H9 (cell line): Measurements from ENCODE around the gene SPIRE2. TPM values are rescaled to one million over a fixed set of nuclear protein-coding genes. Genes with fewer than 3 reads are reported as not detected.
A peak's percentile ranks its signal among the peaks of the same experiment; 100 is the strongest.

ENCODE experiments used
- DNase-seq: peaks from one replicate; pipeline ENCODE4 v3.0.0-alpha.2; 2017
- H2AFZ ChIP-seq: one replicate; pipeline ENCODE4 v1.6.1; 2013; ENCODE audit warnings: mild to moderate bottlenecking, low read length, control low read depth, moderate library complexity
- H2AK5ac ChIP-seq: 2 replicates; pipeline ENCODE4 v1.6.1; 2013; ENCODE audit warnings: low read length, control low read depth, mixed read lengths; ENCODE audit not compliant: insufficient read length
- H2BK120ac ChIP-seq: one replicate; pipeline ENCODE4 v1.6.1; 2013; ENCODE audit warnings: low read depth, mild to moderate bottlenecking, low read length, control low read depth, inconsistent platforms; ENCODE audit not compliant: poor library complexity, severe bottlenecking
- H2BK12ac ChIP-seq: 2 replicates; pipeline ENCODE4 v1.6.1; 2013; ENCODE audit warnings: low read length, control low read depth, mixed read lengths, low read depth; ENCODE audit not compliant: insufficient read length
- H2BK15ac ChIP-seq: 2 replicates; pipeline ENCODE4 v1.6.1; 2013; ENCODE audit warnings: low read depth, low read length, control low read depth
- H2BK20ac ChIP-seq: one replicate; pipeline ENCODE4 v1.6.1; 2013; ENCODE audit warnings: low read depth, mild to moderate bottlenecking, low read length, control low read depth, inconsistent platforms; ENCODE audit not compliant: poor library complexity, severe bottlenecking
- H2BK5ac ChIP-seq: 2 replicates; pipeline ENCODE4 v1.6.1; 2013; ENCODE audit warnings: low read length, control low read depth, mixed read lengths; ENCODE audit not compliant: insufficient read length
- H3K14ac ChIP-seq: 2 replicates; pipeline ENCODE4 v1.6.1; 2013; ENCODE audit warnings: low read length, control low read depth; ENCODE audit not compliant: insufficient read depth
- H3K18ac ChIP-seq: 2 replicates; pipeline ENCODE4 v1.6.1; 2013; ENCODE audit warnings: low read depth, mild to moderate bottlenecking, mixed read lengths, low read length, control low read depth; ENCODE audit not compliant: insufficient read length
- H3K23ac ChIP-seq: 2 replicates; pipeline ENCODE4 v1.6.1; 2013; ENCODE audit warnings: low read length, control low read depth, mixed read lengths, low read depth; ENCODE audit not compliant: insufficient read length
- H3K23me2 ChIP-seq: 2 replicates; pipeline ENCODE4 v1.6.1; 2013; ENCODE audit warnings: low read depth, mild to moderate bottlenecking, mixed read lengths, low read length, control low read depth; ENCODE audit not compliant: insufficient read length, poor library complexity, severe bottlenecking
- H3K27ac ChIP-seq: 2 replicates; pipeline ENCODE4 v1.5.1; 2013; ENCODE audit warnings: low read length, control low read depth, mixed read lengths, low read depth; ENCODE audit not compliant: insufficient read length
- H3K27me3 ChIP-seq: 2 replicates; pipeline ENCODE4 v1.6.1; 2013; ENCODE audit warnings: low read length, control low read depth, inconsistent platforms; ENCODE audit not compliant: insufficient read depth
- H3K4ac ChIP-seq: 2 replicates; pipeline ENCODE4 v1.6.1; 2013; ENCODE audit warnings: low read depth, mild to moderate bottlenecking, control low read depth, inconsistent platforms, low read length, moderate library complexity
- H3K4me1 ChIP-seq: 2 replicates; pipeline ENCODE4 v1.6.1; 2013; ENCODE audit warnings: low read length, control low read depth, inconsistent platforms; ENCODE audit not compliant: insufficient read depth
- H3K4me2 ChIP-seq: 2 replicates; pipeline ENCODE4 v1.6.1; 2013; ENCODE audit warnings: low read length, control low read depth, mixed read lengths; ENCODE audit not compliant: insufficient read length, insufficient read depth
- H3K56ac ChIP-seq: 2 replicates; pipeline ENCODE4 v1.6.1; 2013; ENCODE audit warnings: low read depth, mild to moderate bottlenecking, mixed read lengths, low read length, control low read depth; ENCODE audit not compliant: insufficient read length
- H3K79me1 ChIP-seq: 2 replicates; pipeline ENCODE4 v1.6.1; 2013; ENCODE audit warnings: low read depth, mild to moderate bottlenecking, moderate library complexity, low read length, control low read depth, inconsistent platforms; ENCODE audit not compliant: insufficient read depth, poor library complexity, severe bottlenecking
- H3K79me2 ChIP-seq: 2 replicates; pipeline ENCODE4 v1.6.1; 2013; ENCODE audit warnings: low read length, control low read depth, inconsistent platforms; ENCODE audit not compliant: insufficient read depth
- H3K9ac ChIP-seq: 2 replicates; pipeline ENCODE4 v1.6.1; 2013; ENCODE audit warnings: low read length, control low read depth, mixed read lengths; ENCODE audit not compliant: insufficient read length; ENCODE audit errors: extremely low read depth
- H3K9me3 ChIP-seq: one replicate; pipeline ENCODE4 v1.6.1; 2013; ENCODE audit warnings: low read depth, low read length, inconsistent platforms; ENCODE audit not compliant: control insufficient read depth
- H3T11ph ChIP-seq: one replicate; pipeline ENCODE4 v1.6.1; 2013; ENCODE audit warnings: mild to moderate bottlenecking, low read length, control low read depth, inconsistent platforms
- H4K20me1 ChIP-seq: one replicate; pipeline ENCODE4 v1.6.1; 2013; ENCODE audit not compliant: control insufficient read depth, insufficient read length, insufficient read depth
- H4K5ac ChIP-seq: 2 replicates; pipeline ENCODE4 v1.6.1; 2013; ENCODE audit warnings: low read depth, mild to moderate bottlenecking, mixed read lengths, low read length, control low read depth; ENCODE audit not compliant: insufficient read length
- H4K8ac ChIP-seq: replicated peaks from 2 replicates; pipeline ENCODE4 v1.6.1; 2013; ENCODE audit warnings: low read length, control low read depth, mixed read lengths, low read depth; ENCODE audit not compliant: insufficient read length
- H4K91ac ChIP-seq: 2 replicates; pipeline ENCODE4 v1.6.1; 2013; ENCODE audit warnings: low read depth, mild to moderate bottlenecking, moderate library complexity, mixed read lengths, low read length, control low read depth; ENCODE audit not compliant: insufficient read length
- H3K27ac Mint-ChIP-seq, 3 experiments: 2 replicates in 2 of 3; 3 replicates in 1 of 3; pipeline ENCODE4 v1.8.0; 2020 to 2021; ENCODE audit warnings: mixed read lengths in 3 of 3, mild to moderate bottlenecking in 1 of 3, moderate library complexity in 1 of 3
- H3K27me3 Mint-ChIP-seq: 2 replicates; pipeline ENCODE4 v1.8.0; 2021; ENCODE audit warnings: low read depth, mild to moderate bottlenecking, moderate library complexity, mixed read lengths
- H3K36me3 Mint-ChIP-seq, 3 experiments: 2 replicates in 2 of 3; 3 replicates in 1 of 3; pipeline ENCODE4 v1.8.0; 2020 to 2021; ENCODE audit warnings: low read depth in 3 of 3, mixed read lengths in 3 of 3; ENCODE audit not compliant: insufficient read depth in 1 of 3
- H3K4me1 Mint-ChIP-seq, 2 experiments: 2 replicates each; pipeline ENCODE4 v1.8.0; 2020; ENCODE audit warnings: mixed read lengths in 2 of 2
- H3K4me3 Mint-ChIP-seq, 2 experiments: 2 replicates in 1 of 2; 3 replicates in 1 of 2; pipeline ENCODE4 v1.8.0; 2020 to 2021; ENCODE audit warnings: mild to moderate bottlenecking in 2 of 2, mixed read lengths in 2 of 2, moderate library complexity in 1 of 2
- H3K9me3 Mint-ChIP-seq, 2 experiments: 2 replicates in 1 of 2; 3 replicates in 1 of 2; pipeline ENCODE4 v1.8.0; 2020; ENCODE audit warnings: mild to moderate bottlenecking in 2 of 2, mixed read lengths in 2 of 2, moderate library complexity in 1 of 2
- CTCF ChIP-seq: fragments of 200-600 bp; sonication (generic); conservative IDR thresholded peaks from 3 replicates; pipeline ENCODE4 v1.8.0; 2021; ENCODE audit warnings: antibody characterized with exemption, mild to moderate bottlenecking
- WGBS: extraction: QIAGEN DNeasy Blood & Tissue Kit; methylation state at CpG from one replicate; pipeline ENCODE4 v1.1.7; 2013; ENCODE audit warnings: missing lambda C conversion rate, low lambda C conversion rate, mixed read lengths; ENCODE audit not compliant: insufficient read length; ENCODE audit errors: extremely low coverage; 5-methylcytosine and 5-hydroxymethylcytosine counted together
- total RNA-seq: library from RNA; stranded (reverse); gene quantifications from 2 replicates; pipeline ENCODE4 v1.2.1, GENCODE V29; 2021

Gene SPIRE2
- total RNA-seq, 1 experiment from 2014 or later: 6.9 TPM

DNA sequence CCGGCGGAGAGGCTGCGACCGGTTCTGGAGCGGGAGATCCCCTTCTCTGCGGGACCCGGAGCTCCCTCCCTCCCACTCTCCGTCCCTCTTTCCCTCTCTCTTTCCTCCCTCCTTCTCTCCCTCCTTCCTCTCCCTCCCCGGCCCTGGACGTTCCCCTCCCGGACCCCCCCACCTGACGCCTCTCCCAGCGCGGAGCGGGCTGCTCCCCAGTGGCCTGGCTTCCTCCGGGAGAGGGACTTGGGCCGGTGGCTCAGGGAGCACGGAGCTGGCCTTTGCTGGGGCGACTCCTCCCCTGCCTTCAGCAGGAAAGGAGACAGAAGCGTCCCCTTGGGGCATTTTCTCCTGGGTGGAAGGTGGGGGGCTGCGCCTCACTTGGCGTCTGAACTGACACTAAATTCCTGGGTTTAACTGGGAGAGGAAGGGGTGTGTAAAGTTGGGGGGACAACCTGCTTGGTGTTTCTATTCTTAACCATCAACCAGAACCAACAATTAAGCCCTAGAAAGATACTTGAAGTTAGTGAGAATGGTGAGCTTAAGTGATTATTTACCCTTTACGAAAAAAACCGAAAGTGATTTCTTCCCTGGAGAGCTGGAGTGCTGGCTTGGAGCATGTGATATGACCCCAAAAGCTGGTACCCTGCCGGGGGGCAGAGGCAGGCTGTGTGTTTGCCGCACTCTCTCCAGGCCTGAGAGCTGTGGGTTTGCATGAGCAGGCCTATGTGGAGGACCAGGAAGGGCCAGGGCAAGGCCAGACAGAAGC, 775 bp downstream of the SPIRE2 start:
- Mint-ChIP-seq H3K27ac (0 out of 7 replicates have a peak overlapping the region, but pooled peaks of 1 of the 3 experiments have one; percentile 14), H3K4me1 (peaks cover 6 to 7% of the 10 kb centered on the region in 2 experiments), H3K9me3 (no peaks in the 10 kb centered on the region; a peak in 1 of 5 replicates), H3K36me3 (peaks cover 0 to 6% (median 4%) of the 10 kb centered on the region in 3 experiments; a peak in 3 of 7 replicates), H3K27me3 (peaks cover 20% of the 10 kb centered on the region), H3K4me3 (peak overlapping the region; percentile 67 to 87)
- H3K4me2 ChIP-seq: peak overlapping the region; percentile 34
- H2BK20ac ChIP-seq: no peak overlapping the region
- H3K4ac ChIP-seq: no peak overlapping the region
- peaks cover 4% of the 10 kb centered on the region for H3K23me2 ChIP-seq
- no peak overlapping the region for H3K18ac ChIP-seq
- WGBS: no CpG with 5 or more reads among the region's 26 CpGs
- H2AFZ ChIP-seq: no peak overlapping the region
- H3K23ac ChIP-seq: no peak overlapping the region
- H3K79me2 ChIP-seq: no peaks in the 10 kb centered on the region
- no peaks in the 10 kb centered on the region for H3K9me3 ChIP-seq
- H3K4me1 ChIP-seq: no peaks in the 10 kb centered on the region
- no peak overlapping the region for H3T11ph ChIP-seq
- no peak overlapping the region for H2BK12ac ChIP-seq
- no peak overlapping the region for H2BK5ac ChIP-seq
- no peak overlapping the region for H2BK15ac ChIP-seq
- H2BK120ac ChIP-seq: no peak overlapping the region
- no peak overlapping the region for H2AK5ac ChIP-seq
- H4K8ac ChIP-seq: no peak overlapping the region
- no peaks in the 10 kb centered on the region for H4K20me1 ChIP-seq
- H3K79me1 ChIP-seq: no peaks in the 10 kb centered on the region
- no peak overlapping the region for H4K91ac ChIP-seq
- no peak for TF ChIP-seq CTCF
- H3K9ac ChIP-seq: no peak overlapping the region
- no peak overlapping the region for H3K56ac ChIP-seq
- DNase-seq: no peak
- H3K27me3 ChIP-seq: no peaks in the 10 kb centered on the region
- no peak overlapping the region for H3K14ac ChIP-seq
- H3K27ac ChIP-seq: no peak overlapping the region
- no peak overlapping the region for H4K5ac ChIP-seq
